ENCODE data around the gene HBD. TPM values are rescaled to one million over a fixed set of nuclear protein-coding genes. Genes with fewer than 3 reads are reported as not detected.

Gene HBD
- total and polyA plus RNA-seq, 2 donors (not counting 3 experiments of a cell fraction or from before 2014, with no cell fraction given) = not detected

DNA sequence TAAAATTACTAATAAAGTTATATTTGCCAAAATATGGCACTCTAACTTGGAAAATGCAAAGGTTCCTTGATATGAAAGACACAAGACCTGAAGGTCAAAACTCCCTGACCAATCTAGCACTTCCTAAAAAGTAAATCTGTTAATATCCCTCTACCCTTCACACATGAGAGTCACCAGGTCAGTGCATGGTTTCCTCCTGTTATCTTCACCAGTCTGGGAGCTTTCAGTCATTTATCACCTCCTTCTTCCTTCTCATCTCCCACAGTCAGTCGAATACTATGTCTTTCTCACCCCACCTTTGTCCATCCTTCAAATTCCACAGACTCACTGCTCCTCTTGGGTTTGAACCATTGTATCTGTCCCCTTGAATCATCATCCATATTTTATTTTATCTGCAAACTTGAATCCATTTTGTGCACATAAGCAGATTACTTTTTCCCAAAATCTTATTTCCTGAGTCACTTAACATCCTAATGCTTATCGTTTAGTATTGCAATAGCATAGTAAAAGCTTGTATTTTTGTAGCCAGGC lies 32.8 kb upstream of the HBD start:
- H3K9me1 ChIP-seq (replicated peaks; ENCODE audit: control insufficient read depth, extremely low read depth, insufficient read depth, low read length) = no peaks in the 10 kb centered on the region
- H3K9ac ChIP-seq (replicated peaks; ENCODE audit: extremely low read depth, insufficient read depth, low read length) = no peak overlapping the region
- intact Hi-C loops (cut with micrococcal nuclease) = loop anchor here (2.0 kb wide), 1 partner anchor 32 kb away; no protein-coding TSS in a partner anchor
- H3K36me3 ChIP-seq (ENCODE audit: control insufficient read depth in 2 of 2, extremely low read depth in 1 of 2, insufficient read depth in 2 of 2, low read length in 2 of 2) = no peaks in the 10 kb centered on the region
- ChIA-PET POLR2A (no interaction called here), CTCF (no interaction called here)
- dilution Hi-C loops (cut with MboI; ENCODE audit: extremely low pct_ligation_motif_present, low sequenced_read_pairs) = no loop called here
- no peaks in the 10 kb centered on the region for H3K79me2 ChIP-seq (ENCODE audit: control insufficient read depth, insufficient read depth, low read length)
- no peaks in the 10 kb centered on the region for H3K9me3 ChIP-seq (replicated peaks; ENCODE audit: control insufficient read depth, insufficient read depth, low read length)
- H3K27ac ChIP-seq (ENCODE audit: insufficient read depth, low read depth, low read length) = no peak overlapping the region
- no peak overlapping the region for H3K4me3 ChIP-seq (replicated peaks in 1 of 3; ENCODE audit: insufficient read depth in 1 of 3, low read depth in 1 of 3, low read length in 3 of 3)
- H4K20me1 ChIP-seq (replicated peaks; ENCODE audit: control insufficient read depth, extremely low read depth, insufficient read depth, low read length) = no peaks in the 10 kb centered on the region
- H3K4me1 ChIP-seq (ENCODE audit: control insufficient read depth, extremely low read depth, insufficient read depth, low read length) = no peaks in the 10 kb centered on the region
- H3K27me3 ChIP-seq (ENCODE audit: control insufficient read depth in 2 of 2, insufficient read depth in 2 of 2, low read length in 2 of 2) = no peaks in the 10 kb centered on the region
- H2AFZ ChIP-seq (ENCODE audit: low read depth, low read length) = no peak overlapping the region
- no TSS peak for BruUV-seq (replicated peaks)
- DNase-seq (ENCODE audit: low read depth, low spot score) (no peak), FAIRE-seq (no peak)
- H3K4me2 ChIP-seq (ENCODE audit: insufficient read depth, low read length) = no peak overlapping the region
- no peak for TF ChIP-seq JUN (IDR thresholded peaks at IDR 0.05; ENCODE audit: borderline replicate concordance, insufficient read depth, insufficient read length, low read depth)
- TF ChIP-seq FOS (IDR thresholded peaks at IDR 0.05; ENCODE audit: borderline replicate concordance, insufficient read depth, low read length) = no peak
- TF ChIP-seq MYC (IDR thresholded peaks at IDR 0.05; ENCODE audit: low read depth, low read length) = no peak
- TF ChIP-seq, protein P1, sequence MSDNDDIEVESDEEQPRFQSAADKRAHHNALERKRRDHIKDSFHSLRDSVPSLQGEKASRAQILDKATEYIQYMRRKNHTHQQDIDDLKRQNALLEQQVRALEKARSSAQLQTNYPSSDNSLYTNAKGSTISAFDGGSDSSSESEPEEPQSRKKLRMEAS (IDR thresholded peaks at IDR 0.05; ENCODE audit: insufficient read depth, insufficient read length) = no peak

DNA sequence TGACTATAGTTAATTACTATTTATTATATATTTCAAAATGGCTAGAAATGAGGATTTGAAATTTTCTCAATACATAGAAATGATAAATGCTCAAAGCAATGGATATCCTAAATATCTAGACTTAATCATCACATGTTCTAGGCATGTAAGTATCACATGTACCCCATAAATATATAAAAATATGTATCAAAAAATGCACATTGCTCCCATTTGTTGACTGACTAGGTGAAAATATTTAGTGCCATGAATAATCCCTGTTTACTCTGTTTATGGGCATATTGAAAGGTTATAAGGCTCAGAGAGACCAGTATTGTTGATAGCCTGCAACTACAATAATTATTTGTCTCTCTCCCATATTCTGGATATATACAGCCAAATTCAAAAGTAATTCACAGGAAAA lies 32.3 kb upstream of the HBD start:
- no peak overlapping the region for H3K27ac ChIP-seq (ENCODE audit: insufficient read depth, low read depth, low read length)
- H3K4me1 ChIP-seq (ENCODE audit: control insufficient read depth, extremely low read depth, insufficient read depth, low read length) = no peaks in the 10 kb centered on the region
- no peaks in the 10 kb centered on the region for H3K9me3 ChIP-seq (replicated peaks; ENCODE audit: control insufficient read depth, insufficient read depth, low read length)
- H3K27me3 ChIP-seq (ENCODE audit: control insufficient read depth in 2 of 2, insufficient read depth in 2 of 2, low read length in 2 of 2) = no peaks in the 10 kb centered on the region
- no peak overlapping the region for H3K4me3 ChIP-seq (replicated peaks in 1 of 3; ENCODE audit: insufficient read depth in 1 of 3, low read depth in 1 of 3, low read length in 3 of 3)
- ChIA-PET CTCF (no interaction called here), POLR2A (no interaction called here)
- H3K9me1 ChIP-seq (replicated peaks; ENCODE audit: control insufficient read depth, extremely low read depth, insufficient read depth, low read length) = no peaks in the 10 kb centered on the region
- dilution Hi-C loops (cut with MboI; ENCODE audit: extremely low pct_ligation_motif_present, low sequenced_read_pairs) (no loop called here), intact Hi-C loops (cut with micrococcal nuclease) (loop anchor here (2.0 kb wide), 1 partner anchor 32 kb away; no protein-coding TSS in a partner anchor)
- FAIRE-seq = no peak
- no peak overlapping the region for H3K9ac ChIP-seq (replicated peaks; ENCODE audit: extremely low read depth, insufficient read depth, low read length)
- H4K20me1 ChIP-seq (replicated peaks; ENCODE audit: control insufficient read depth, extremely low read depth, insufficient read depth, low read length) = no peaks in the 10 kb centered on the region
- DNase-seq (ENCODE audit: low read depth, low spot score) = no peak
- no peaks in the 10 kb centered on the region for H3K79me2 ChIP-seq (ENCODE audit: control insufficient read depth, insufficient read depth, low read length)
- H3K36me3 ChIP-seq (ENCODE audit: control insufficient read depth in 2 of 2, extremely low read depth in 1 of 2, insufficient read depth in 2 of 2, low read length in 2 of 2) = no peaks in the 10 kb centered on the region
- H3K4me2 ChIP-seq (ENCODE audit: insufficient read depth, low read length) = no peak overlapping the region
- no TSS peak for BruUV-seq (replicated peaks)
- TF ChIP-seq FOS (IDR thresholded peaks at IDR 0.05; ENCODE audit: borderline replicate concordance, insufficient read depth, low read length) (no peak), POLR2AphosphoS5 (IDR thresholded peaks at IDR 0.05; ENCODE audit: insufficient read depth, low read depth, low read length) (no peak), GATA2 (IDR thresholded peaks at IDR 0.05; ENCODE audit: insufficient read depth, insufficient read length, low read depth, low read length) (no peak), MYC (IDR thresholded peaks at IDR 0.05; ENCODE audit: low read depth, low read length) (no peak), EZH2 (IDR thresholded peaks at IDR 0.05; ENCODE audit: borderline replicate concordance, low read depth, low read length, severe bottlenecking) (no peak), POLR2A (IDR thresholded peaks at IDR 0.05; ENCODE audit: low read depth, low read length) (no peak), JUN (IDR thresholded peaks at IDR 0.05; ENCODE audit: borderline replicate concordance, insufficient read depth, insufficient read length, low read depth) (no peak)
- H2AFZ ChIP-seq (ENCODE audit: low read depth, low read length) = no peak overlapping the region

Data from endothelial cell of umbilical vein (primary cell).